IMR-90 (cell line): Measurements from ENCODE around the gene LMNTD2. TPM values are rescaled to one million over a fixed set of nuclear protein-coding genes. Genes with fewer than 3 reads are reported as not detected.

ENCODE experiments used
- ATAC-seq: fragments of 200-7000 bp; cut with Tn5 transposase; 2 replicates; pipeline ENCODE4 v1.9.1; 2020; ENCODE audit warnings: low read depth, mild to moderate bottlenecking, moderate library complexity
- BruUV-seq: library from RNA; stranded (reverse); fragments of 400-500 nt; replicated peaks from 2 replicates; lab custom pipeline; 2021; lab: Mats Ljungman, UMichigan
- CTCF ChIA-PET: fragments of 300-600 bp; formaldehyde crosslinking; extraction: SDS; loops from one replicate; lab custom pipeline; 2021; ENCODE audit warnings: antibody characterized with exemption; lab: Yijun Ruan, JAX
- POLR2A ChIA-PET: fragments of 300-600 bp; sonication (Branson Sonifier 250); formaldehyde crosslinking; loops from one replicate; lab custom pipeline; 2022; ENCODE audit warnings: antibody characterized with exemption; ENCODE audit not compliant: unreplicated experiment; lab: Charles Lee
- DNase-seq: peaks from one replicate; pipeline ENCODE4 v3.0.0; 2013
- H2AFZ ChIP-seq: replicated peaks from 2 replicates; pipeline ENCODE3; 2013; ENCODE audit warnings: low read length, mild to moderate bottlenecking; ENCODE audit not compliant: poor library complexity
- H2AK5ac ChIP-seq: 2 replicates; pipeline ENCODE4 v1.6.1; 2013; ENCODE audit warnings: low read depth, low read length, inconsistent platforms
- H2AK9ac ChIP-seq: replicated peaks from 2 replicates; pipeline ENCODE3; 2013; ENCODE audit warnings: mild to moderate bottlenecking, low read depth, low read length, moderate library complexity; ENCODE audit not compliant: poor library complexity
- H2BK120ac ChIP-seq: 2 replicates; pipeline ENCODE4 v1.6.1; 2013; ENCODE audit warnings: low read depth, low read length, inconsistent platforms
- H2BK15ac ChIP-seq: 3 replicates; pipeline ENCODE4 v1.6.1; 2013; ENCODE audit warnings: low read depth, low read length, inconsistent platforms
- H2BK20ac ChIP-seq: 2 replicates; pipeline ENCODE4 v1.6.1; 2013; ENCODE audit warnings: low read depth, mild to moderate bottlenecking, inconsistent platforms, low read length, moderate library complexity
- H2BK5ac ChIP-seq: 2 replicates; pipeline ENCODE4 v1.6.1; 2013; ENCODE audit warnings: mild to moderate bottlenecking, low read depth, low read length, inconsistent platforms; ENCODE audit not compliant: poor library complexity, severe bottlenecking
- H3K14ac ChIP-seq: replicated peaks from 2 replicates; pipeline ENCODE4 v1.6.1; 2013; ENCODE audit warnings: low read depth, low read length, inconsistent platforms
- H3K18ac ChIP-seq: 2 replicates; pipeline ENCODE4 v1.6.1; 2013; ENCODE audit warnings: low read depth, low read length, control low read depth
- H3K23ac ChIP-seq: 2 replicates; pipeline ENCODE4 v1.6.1; 2013; ENCODE audit warnings: low read depth, low read length, inconsistent platforms
- H3K27ac ChIP-seq: 2 replicates; pipeline ENCODE4 v1.5.1; 2013; ENCODE audit warnings: mild to moderate bottlenecking, control low read depth, low read length; ENCODE audit not compliant: insufficient read depth
- H3K27me3 ChIP-seq: 2 replicates; pipeline ENCODE4 v1.6.1; 2013; ENCODE audit warnings: low read length; ENCODE audit not compliant: control insufficient read depth, insufficient read depth
- H3K36me3 ChIP-seq: 2 replicates; pipeline ENCODE4 v1.6.1; 2013; ENCODE audit warnings: low read length, mixed read lengths; ENCODE audit not compliant: control insufficient read depth, insufficient read depth
- H3K4ac ChIP-seq: 2 replicates; pipeline ENCODE4 v1.6.1; 2013; ENCODE audit warnings: low read depth, low read length, inconsistent platforms
- H3K4me1 ChIP-seq: 2 replicates; pipeline ENCODE4 v1.6.1; 2013; ENCODE audit warnings: low read length, mixed read lengths; ENCODE audit not compliant: control insufficient read depth, insufficient read depth
- H3K4me2 ChIP-seq: 2 replicates; pipeline ENCODE4 v1.6.1; 2013; ENCODE audit warnings: low read depth, mild to moderate bottlenecking, control low read depth, low read length, moderate library complexity
- H3K4me3 ChIP-seq: 2 replicates; pipeline ENCODE4 v1.5.1; 2013; ENCODE audit warnings: low read depth, mild to moderate bottlenecking, control low read depth, low read length, moderate library complexity; ENCODE audit not compliant: insufficient read depth
- H3K56ac ChIP-seq: 2 replicates; pipeline ENCODE4 v1.6.1; 2013; ENCODE audit warnings: low read length, inconsistent platforms; ENCODE audit not compliant: insufficient read depth; ENCODE audit errors: extremely low read depth
- H3K79me1 ChIP-seq, 2 experiments: 2 replicates each; pipeline ENCODE4 v1.6.1; 2013; ENCODE audit warnings: low read length in 2 of 2, inconsistent platforms in 1 of 2, low read depth in 1 of 2
- H3K9ac ChIP-seq: 2 replicates; pipeline ENCODE4 v1.6.1; 2013; ENCODE audit warnings: low read depth, low read length, control low read depth
- H3K9me1 ChIP-seq: 2 replicates; pipeline ENCODE4 v1.6.1; 2013; ENCODE audit warnings: low read length, inconsistent platforms; ENCODE audit not compliant: insufficient read depth
- H3K9me3 ChIP-seq: 2 replicates; pipeline ENCODE4 v1.6.1; 2013; ENCODE audit warnings: low read length; ENCODE audit not compliant: control insufficient read depth, insufficient read depth
- H4K20me1 ChIP-seq: 2 replicates; pipeline ENCODE4 v1.6.1; 2013; ENCODE audit warnings: low read length, inconsistent platforms; ENCODE audit not compliant: insufficient read depth
- H4K5ac ChIP-seq: 2 replicates; pipeline ENCODE4 v1.6.1; 2013; ENCODE audit warnings: mild to moderate bottlenecking, low read depth, low read length, control low read depth
- H4K8ac ChIP-seq, 2 experiments: 2 replicates each; pipeline ENCODE4 v1.6.1; 2013; ENCODE audit warnings: low read depth in 2 of 2, low read length in 2 of 2, control low read depth in 1 of 2, inconsistent platforms in 1 of 2
- H4K91ac ChIP-seq: 2 replicates; pipeline ENCODE4 v1.6.1; 2013; ENCODE audit warnings: low read depth, low read length, inconsistent platforms; ENCODE audit not compliant: insufficient read depth
- BHLHE40 ChIP-seq: fragments of 150-350 bp; IDR thresholded peaks from 2 replicates; pipeline ENCODE4 v1.6.1; 2016; ENCODE audit warnings: mild to moderate bottlenecking, low read depth, low read length
- CEBPB ChIP-seq: IDR thresholded peaks from 2 replicates; pipeline ENCODE4 v1.6.1; 2012; ENCODE audit warnings: low read depth, low read length, improper control_type of control experiment
- CHD1 ChIP-seq: IDR thresholded peaks from 2 replicates; pipeline ENCODE4 v1.6.1; 2012; ENCODE audit warnings: low read depth, low read length, improper control_type of control experiment
- ELK1 ChIP-seq: fragments of 150-350 bp; IDR thresholded peaks from 2 replicates; pipeline ENCODE4 v1.6.1; 2016; ENCODE audit warnings: low read depth, mild to moderate bottlenecking, low read length, moderate library complexity, borderline replicate concordance
- FOS ChIP-seq: fragments of 150-350 bp; IDR thresholded peaks from 2 replicates; pipeline ENCODE4 v1.6.1; 2016; ENCODE audit warnings: low read depth, low read length
- MAFK ChIP-seq: IDR thresholded peaks from 2 replicates; pipeline ENCODE4 v1.6.1; 2012; ENCODE audit warnings: low read depth, low read length, improper control_type of control experiment
- MAZ ChIP-seq: IDR thresholded peaks from 2 replicates; pipeline ENCODE4 v1.6.1; 2012; ENCODE audit warnings: low read depth, mild to moderate bottlenecking, low read length, improper control_type of control experiment, moderate library complexity, borderline replicate concordance
- MXI1 ChIP-seq: IDR thresholded peaks from 2 replicates; pipeline ENCODE4 v1.6.1; 2012; ENCODE audit warnings: low read depth, mild to moderate bottlenecking, low read length, moderate library complexity, borderline replicate concordance
- NFE2L2 ChIP-seq: fragments of 150-350 bp; IDR thresholded peaks from 2 replicates; pipeline ENCODE4 v1.6.1; 2016; ENCODE audit warnings: low read depth, mild to moderate bottlenecking, low read length
- POLR2A ChIP-seq: IDR thresholded peaks from 2 replicates; pipeline ENCODE4 v1.6.1; 2012; ENCODE audit warnings: mild to moderate bottlenecking, low read depth, low read length
- RAD21 ChIP-seq: IDR thresholded peaks from 2 replicates; pipeline ENCODE4 v1.6.1; 2012; ENCODE audit warnings: low read length, improper control_type of control experiment
- RCOR1 ChIP-seq: IDR thresholded peaks from 2 replicates; pipeline ENCODE4 v1.6.1; 2012; ENCODE audit warnings: mild to moderate bottlenecking, low read length, improper control_type of control experiment; ENCODE audit not compliant: insufficient replicate concordance
- RFX5 ChIP-seq: IDR thresholded peaks from 2 replicates; pipeline ENCODE4 v1.8.0; 2012; ENCODE audit warnings: low read depth, mild to moderate bottlenecking, low read length, moderate library complexity
- SMC3 ChIP-seq: fragments of 150-350 bp; IDR thresholded peaks from 2 replicates; pipeline ENCODE4 v1.6.1; 2016; ENCODE audit warnings: low read depth, mild to moderate bottlenecking, antibody characterized with exemption, low read length, moderate library complexity
- USF2 ChIP-seq: fragments of 150-350 bp; IDR thresholded peaks from 2 replicates; pipeline ENCODE4 v1.6.1; 2017; ENCODE audit warnings: mild to moderate bottlenecking, antibody characterized with exemption, low read length, low read depth
- WGBS, 2 experiments: methylation state at CpG; one replicate each; pipeline versions ENCODE4 v1.1.5 to v1.1.7; 2013; ENCODE audit warnings: missing lambda C conversion rate in 2 of 2; ENCODE audit not compliant: insufficient read length in 1 of 2; ENCODE audit errors: extremely low coverage in 2 of 2; 5-methylcytosine and 5-hydroxymethylcytosine counted together
- dilution Hi-C: fragments of 300-500 bp; cut with HindIII; formaldehyde crosslinking; loops from one replicate; pipeline ENCODE4 v1.14.3; 2018; ENCODE audit warnings: low sequenced_read_pairs; ENCODE audit not compliant: unreplicated experiment
- in situ Hi-C: fragments of 300-500 bp; cut with MboI; formaldehyde crosslinking; loops from 3 replicates; pipeline ENCODE4 v1.14.3; 2019; ENCODE audit warnings: low sequenced_read_pairs, inconsistent platforms, mixed read lengths
- intact Hi-C: fragments of 100-400 bp; cut with micrococcal nuclease; formaldehyde crosslinking; loops from 2 replicates; pipeline ENCODE4 v1.10.0; 2022
- polyA plus RNA-seq, 3 experiments: library from polyadenylated mRNA; depleted of rRNA; stranded (reverse); fragments of >200 nt; gene quantifications; 2 replicates each; pipeline ENCODE4 v1.2.3, GENCODE V29; 2012; ENCODE audit warnings: low replicate concordance in 1 of 3
- total RNA-seq: library from RNA; depleted of rRNA; stranded (reverse); fragments of >200 nt; gene quantifications from 2 replicates; pipeline ENCODE4 v1.2.3, GENCODE V29; 2012
- TF ChIP-seq, protein P1 (sequence below): conservative IDR thresholded peaks from 2 replicates; pipeline ENCODE4 v1.5.1; 2012; ENCODE audit warnings: mild to moderate bottlenecking, low read depth, low read length, improper control_type of control experiment

LMNTD2 gene
- total and polyA plus RNA-seq, 2 of the 4 experiments (the other 2 are of a cell fraction) = 0.18 to 1.3 TPM

DNA sequence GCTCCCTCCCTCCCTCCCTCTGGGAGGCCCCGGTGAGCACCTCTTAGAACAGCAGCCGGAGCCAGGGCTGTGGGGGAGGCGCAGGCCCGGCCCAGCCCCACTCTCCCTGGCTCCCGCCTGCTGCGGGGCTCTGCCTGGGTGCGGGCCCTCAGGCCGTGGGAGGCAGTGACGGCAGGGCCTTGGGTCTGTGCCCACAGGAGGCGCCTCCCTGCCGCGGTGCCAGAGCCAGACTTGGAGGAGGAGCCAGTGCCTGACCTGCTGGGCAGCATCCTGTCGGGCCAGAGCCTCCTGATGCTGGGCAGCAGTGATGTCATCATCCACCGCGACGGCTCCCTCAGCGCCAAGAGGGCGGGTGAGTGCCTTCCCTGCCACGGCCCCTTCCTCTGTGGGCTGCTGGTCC lies 45.7 kb upstream of the LMNTD2 start:
- no peak for DNase-seq
- Histone ChIP-seq H4K91ac (no peak overlapping the region), H2BK20ac (no peak overlapping the region), H3K79me1 (peaks cover 4 to 25% of the 10 kb centered on the region in 2 experiments; a peak in 3 of 4 replicates), H3K23ac (no peak overlapping the region), H2AK5ac (no peak overlapping the region), H3K27ac (no peak overlapping the region), H2AFZ (no peak overlapping the region), H3K4me2 (no peak overlapping the region), H4K20me1 (peaks cover 7% of the 10 kb centered on the region), H2BK120ac (no peak overlapping the region), H3K4me3 (no peak overlapping the region), H4K5ac (no peak overlapping the region), H4K8ac (no peak overlapping the region), H3K9me3 (no peaks in the 10 kb centered on the region), H3K27me3 (no peaks in the 10 kb centered on the region), H3K4ac (no peak overlapping the region), H3K56ac (no peak overlapping the region), H2BK15ac (no peak overlapping the region), H3K36me3 (peaks cover 85% of the 10 kb centered on the region), H3K14ac (no peak overlapping the region), H3K4me1 (no peaks in the 10 kb centered on the region), H3K9me1 (no peaks in the 10 kb centered on the region), H2BK5ac (no peak overlapping the region), H3K9ac (no peak overlapping the region), H2AK9ac (no peak overlapping the region), H3K18ac (no peak overlapping the region)
- in situ Hi-C loops = no loop called here
- intact Hi-C loops = no loop called here
- CTCF ChIA-PET = no interaction called here
- POLR2A ChIA-PET = no interaction called here
- no peak for TF ChIP-seq FOS
- no peak for TF ChIP-seq ELK1
- TF ChIP-seq MXI1 = no peak
- no peak for TF ChIP-seq SMC3
- no peak for TF ChIP-seq POLR2A
- no peak for TF ChIP-seq CEBPB
- TF ChIP-seq CHD1 = no peak
- TF ChIP-seq, protein P1, sequence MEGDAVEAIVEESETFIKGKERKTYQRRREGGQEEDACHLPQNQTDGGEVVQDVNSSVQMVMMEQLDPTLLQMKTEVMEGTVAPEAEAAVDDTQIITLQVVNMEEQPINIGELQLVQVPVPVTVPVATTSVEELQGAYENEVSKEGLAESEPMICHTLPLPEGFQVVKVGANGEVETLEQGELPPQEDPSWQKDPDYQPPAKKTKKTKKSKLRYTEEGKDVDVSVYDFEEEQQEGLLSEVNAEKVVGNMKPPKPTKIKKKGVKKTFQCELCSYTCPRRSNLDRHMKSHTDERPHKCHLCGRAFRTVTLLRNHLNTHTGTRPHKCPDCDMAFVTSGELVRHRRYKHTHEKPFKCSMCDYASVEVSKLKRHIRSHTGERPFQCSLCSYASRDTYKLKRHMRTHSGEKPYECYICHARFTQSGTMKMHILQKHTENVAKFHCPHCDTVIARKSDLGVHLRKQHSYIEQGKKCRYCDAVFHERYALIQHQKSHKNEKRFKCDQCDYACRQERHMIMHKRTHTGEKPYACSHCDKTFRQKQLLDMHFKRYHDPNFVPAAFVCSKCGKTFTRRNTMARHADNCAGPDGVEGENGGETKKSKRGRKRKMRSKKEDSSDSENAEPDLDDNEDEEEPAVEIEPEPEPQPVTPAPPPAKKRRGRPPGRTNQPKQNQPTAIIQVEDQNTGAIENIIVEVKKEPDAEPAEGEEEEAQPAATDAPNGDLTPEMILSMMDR = no peak
- no peak for TF ChIP-seq RAD21
- TF ChIP-seq RFX5 = no peak
- no peak for TF ChIP-seq USF2
- TF ChIP-seq BHLHE40 = no peak
- no peak for TF ChIP-seq RCOR1
- no peak for TF ChIP-seq NFE2L2
- no peak for TF ChIP-seq MAZ
- TF ChIP-seq MAFK = no peak
- dilution Hi-C loops = no loop called here
- no TSS peak for BruUV-seq
- WGBS, 2 experiments = 67% methylated on average over 5 of the region's 19 CpGs; no CpG with 5 or more reads in 1 of the 2 experiments
- no peak for ATAC-seq
